Activated naive CD4-positive, alpha-beta T cell treated with anti-CD3 and anti-CD28 coated beads, Interleukin-2, amount 50 U/mL, for 16 hours (primary cell): ENCODE measurements around the gene PHTF2.

Source experiments
- DNase-seq: peaks from one replicate; pipeline ENCODE4 v3.0.0-alpha.2; 2020

The PHTF2 gene

DNA sequence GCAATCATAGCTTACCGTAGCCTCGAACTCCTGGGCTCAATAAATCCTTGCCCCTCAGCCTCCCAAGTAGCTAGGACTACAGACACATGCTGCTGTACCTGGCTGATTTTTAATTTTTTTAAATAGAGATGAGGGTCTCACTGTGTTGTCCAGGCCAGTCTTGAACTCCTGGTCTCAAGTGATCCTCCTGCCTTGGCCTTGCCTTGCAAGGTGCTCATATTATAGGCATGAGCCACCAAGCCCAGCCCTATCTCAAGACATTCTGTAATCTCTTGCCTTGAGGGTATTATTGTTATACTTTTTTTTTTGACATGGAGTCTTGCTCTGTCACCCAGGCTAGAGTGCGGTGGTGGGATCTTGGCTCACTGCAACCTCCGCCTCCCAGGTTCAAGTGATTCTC is 86.6 kb downstream of the PHTF2 start:
- no peak for DNase-seq

- DNase-seq: no peak
Observed at GRCh38 chr7:77887567-77887966, 89.0 kb downstream of the PHTF2 start.

GRCh38 chr7:77888998-77889397 is 90.4 kb downstream of the PHTF2 start:
- no peak for DNase-seq

DNA sequence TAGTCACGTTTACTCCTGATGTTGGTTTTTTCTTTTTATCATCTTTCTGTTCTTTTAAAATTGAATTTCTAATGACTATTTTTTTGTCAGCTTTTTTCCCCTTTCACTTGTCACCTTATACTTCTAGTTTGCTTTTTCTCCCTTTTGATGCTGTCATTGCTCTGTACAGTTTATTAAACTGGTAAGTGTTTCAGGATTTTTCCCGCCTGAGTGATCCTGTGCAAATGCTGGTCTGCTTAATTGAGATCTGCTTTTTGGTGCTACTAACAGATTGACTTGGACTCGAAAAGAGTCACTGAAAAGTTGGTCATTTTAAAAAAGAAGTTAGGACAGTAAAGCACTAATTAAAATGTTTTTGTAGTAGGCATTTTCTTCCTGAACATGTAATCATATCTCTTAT is 95.2 kb downstream of the PHTF2 start:
- no peak for DNase-seq

DNA sequence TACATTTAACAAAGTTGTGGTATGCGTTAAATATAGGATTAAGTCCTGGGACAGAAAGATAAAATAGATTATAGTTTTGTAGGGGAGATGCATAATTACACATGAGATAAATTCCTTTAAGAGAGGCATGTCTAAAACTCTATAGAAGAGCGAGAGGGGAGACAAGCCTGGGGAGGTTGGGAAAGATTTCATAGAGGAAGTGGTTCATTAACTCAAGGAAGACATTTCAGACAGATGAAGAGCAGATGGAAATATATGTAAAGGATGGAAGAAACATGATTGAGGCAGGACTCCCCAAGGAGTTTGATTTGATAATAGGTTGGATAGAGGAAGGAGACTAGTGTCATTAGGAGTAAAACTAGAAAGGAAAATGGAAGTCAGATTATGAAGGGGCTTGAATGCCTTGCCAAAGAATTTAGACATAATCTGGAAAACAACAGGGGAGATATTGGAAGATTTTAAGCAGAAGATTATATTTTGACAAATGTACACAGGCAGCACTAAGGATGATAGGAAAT is 96.1 kb downstream of the PHTF2 start:
- DNase-seq: no peak

- DNase-seq: no peak
Observed at GRCh38 chr7:77895905-77896304, 97.3 kb downstream of the PHTF2 start.

DNA sequence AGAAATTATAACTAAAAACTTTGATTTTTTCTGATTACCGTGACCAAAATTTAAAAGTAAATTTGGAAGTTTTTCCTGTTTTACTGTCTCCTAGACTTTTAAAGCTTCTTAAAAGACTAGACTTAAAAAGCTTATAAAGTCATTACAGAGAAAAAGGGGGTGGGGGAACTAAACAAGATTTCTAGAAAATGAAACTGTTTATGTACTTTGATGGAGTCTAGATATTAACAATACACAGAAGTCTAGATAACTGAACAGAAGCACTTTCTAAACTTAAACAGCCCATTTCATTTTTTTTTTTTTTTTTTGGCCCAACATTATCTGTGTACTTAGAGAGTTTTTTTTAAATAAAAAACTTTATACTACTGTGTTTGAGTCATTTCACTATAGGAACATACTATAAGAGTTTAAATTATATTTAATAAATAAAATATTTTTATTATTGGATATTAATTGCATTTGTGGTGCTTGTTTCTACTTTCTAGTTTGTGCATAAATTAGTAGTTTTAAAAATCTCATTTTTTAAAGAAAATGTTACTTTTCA is 98.5 kb downstream of the PHTF2 start:
- DNase-seq: no peak

GRCh38 chr7:77899516-77899915 is 100.9 kb downstream of the PHTF2 start:
- DNase-seq: no peak

DNA sequence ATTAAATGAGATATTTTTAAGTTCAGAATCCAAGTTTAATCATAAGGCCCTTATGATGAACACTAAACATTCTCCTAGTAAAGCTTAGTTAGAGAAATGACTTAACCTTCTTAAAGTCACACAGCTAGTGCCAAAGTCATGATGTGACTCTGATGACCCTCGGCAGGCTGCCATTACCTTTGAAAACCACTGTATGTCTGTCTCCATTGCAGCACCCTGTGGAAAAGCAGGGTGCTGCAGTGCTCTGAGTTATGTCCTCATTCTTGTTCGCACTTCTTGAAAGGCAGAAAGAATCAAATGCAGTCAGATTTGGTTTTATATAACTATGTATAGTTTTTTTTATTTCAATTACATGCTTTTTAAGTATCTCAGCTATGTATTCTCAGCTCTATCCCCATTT is 105.0 kb downstream of the PHTF2 start:
- DNase-seq: no peak

GRCh38 chr7:77904252-77904651 is 105.7 kb downstream of the PHTF2 start:
- DNase-seq: no peak

DNA sequence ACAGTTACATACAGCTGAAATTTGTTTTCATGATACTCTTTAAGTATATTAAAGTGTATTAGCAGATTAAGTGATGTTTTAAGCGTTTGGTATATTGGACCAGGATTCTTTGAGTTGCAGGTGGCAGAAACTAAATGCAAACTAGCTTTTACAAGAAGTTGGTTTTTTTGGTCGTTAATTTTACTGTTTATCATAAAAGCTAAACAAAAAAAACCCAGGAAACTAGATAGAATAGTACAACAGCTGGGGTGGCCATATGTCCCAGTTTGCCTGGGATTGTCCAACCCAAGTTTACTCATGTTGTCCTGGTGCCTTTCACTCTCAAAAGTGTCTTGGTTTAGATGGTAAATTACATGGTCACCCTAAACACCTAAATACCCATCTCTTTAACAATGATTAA is 108.7 kb downstream of the PHTF2 start:
- DNase-seq: no peak

- DNase-seq: no peak
Observed at GRCh38 chr7:77908664-77909063, 110.1 kb downstream of the PHTF2 start.

- no peak for DNase-seq
Observed at GRCh38 chr7:77910124-77910523, 111.6 kb downstream of the PHTF2 start.

- DNase-seq: no peak
Observed at GRCh38 chr7:77912293-77912692, 113.7 kb downstream of the PHTF2 start.

- DNase-seq: no peak
Observed at GRCh38 chr7:77913977-77914607, 115.5 kb downstream of the PHTF2 start.

DNA sequence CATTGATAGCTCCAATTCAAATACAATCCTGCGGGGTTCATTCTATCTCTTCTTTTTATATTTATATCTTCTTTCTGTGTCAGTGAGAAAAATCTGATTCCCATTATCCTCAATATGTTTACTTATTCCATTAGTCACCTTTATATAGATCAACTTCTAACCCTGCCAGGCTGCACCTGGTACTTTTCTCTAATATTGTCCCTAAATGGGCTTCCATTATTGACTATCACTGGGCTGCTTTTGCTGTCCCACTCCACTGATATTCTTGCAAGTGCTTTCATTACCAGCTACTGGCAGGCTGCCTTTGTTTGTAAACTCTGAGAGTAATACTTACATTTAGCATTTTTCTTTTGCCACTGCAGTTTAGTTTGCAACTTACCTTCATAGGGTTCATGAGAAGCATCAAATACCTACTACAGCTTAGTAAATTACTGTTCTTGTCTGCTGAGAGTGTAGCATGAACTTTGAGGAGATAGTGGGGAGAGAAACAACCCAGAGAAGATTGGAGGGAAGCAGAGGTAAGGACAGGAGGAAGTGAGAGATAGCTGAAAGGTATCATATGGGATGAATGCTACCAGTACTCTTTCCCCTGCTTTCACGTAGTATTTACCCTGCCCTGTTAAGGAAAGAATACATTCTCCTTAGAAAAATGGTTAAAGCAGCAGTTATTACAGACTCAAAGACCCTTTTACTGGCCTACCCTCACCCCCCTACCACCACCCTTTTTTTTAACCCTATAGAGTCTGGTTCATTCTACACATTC is 119.1 kb downstream of the PHTF2 start:
- DNase-seq: no peak

DNA sequence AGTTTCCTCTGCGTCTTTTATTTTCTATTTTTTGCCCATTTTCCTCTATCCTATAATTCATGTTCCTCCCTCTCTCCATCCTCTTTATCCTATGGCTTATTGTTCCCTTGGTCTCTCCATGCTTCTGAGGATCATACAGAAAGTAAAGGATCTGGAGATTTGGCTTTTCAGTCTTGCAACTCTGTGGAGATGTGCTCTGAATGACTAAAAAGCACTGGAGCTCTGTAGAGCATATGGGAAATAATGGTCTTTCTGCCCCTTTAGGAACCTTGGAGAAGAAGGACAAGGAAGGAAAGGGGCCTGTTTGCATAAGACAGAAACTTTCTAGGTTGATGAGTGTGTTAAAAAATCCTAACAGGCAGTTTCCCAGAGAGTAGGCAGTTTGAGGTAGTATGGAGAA is 120.1 kb downstream of the PHTF2 start:
- no peak for DNase-seq

GRCh38 chr7:77923419-77923818 is 124.8 kb downstream of the PHTF2 start:
- no peak for DNase-seq

DNA sequence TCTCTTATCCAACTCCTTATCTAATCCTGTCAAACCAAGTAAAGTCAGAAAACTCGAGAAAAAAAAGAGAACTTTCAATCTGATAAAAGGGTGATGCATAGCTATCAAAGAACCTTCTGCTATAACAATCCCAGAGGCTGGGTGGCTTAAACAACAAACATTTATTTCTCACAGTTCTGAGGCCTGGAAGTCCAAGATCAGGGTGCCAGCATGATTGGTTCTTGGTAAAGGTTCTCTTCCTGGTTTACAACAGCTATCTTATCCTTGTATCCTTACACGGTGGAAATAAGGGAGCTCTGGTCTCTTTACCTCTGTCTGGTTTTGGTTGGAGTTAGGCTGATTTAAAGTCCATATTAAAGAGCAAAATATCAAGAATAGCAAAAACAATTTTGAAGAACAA is 131.9 kb downstream of the PHTF2 start:
- no peak for DNase-seq

DNA sequence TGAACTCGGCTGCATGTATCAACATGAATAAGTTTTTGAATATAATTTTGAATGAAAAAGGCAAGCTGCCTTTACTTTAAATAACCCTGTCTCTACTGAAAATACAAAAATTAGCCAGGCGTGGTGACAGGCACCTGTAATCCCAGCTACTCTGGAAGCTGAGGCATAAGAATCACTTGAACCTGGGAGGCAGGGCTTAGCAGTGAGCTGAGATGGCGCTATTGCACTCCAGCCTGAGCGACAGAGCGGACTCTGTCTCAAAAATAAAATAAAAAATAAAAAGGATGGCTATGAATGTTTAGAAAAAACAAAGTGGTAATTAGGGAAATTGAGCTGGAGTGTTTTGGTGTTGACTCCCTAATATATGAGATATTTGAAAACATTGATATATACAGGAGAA is 133.3 kb downstream of the PHTF2 start:
- no peak for DNase-seq

DNA sequence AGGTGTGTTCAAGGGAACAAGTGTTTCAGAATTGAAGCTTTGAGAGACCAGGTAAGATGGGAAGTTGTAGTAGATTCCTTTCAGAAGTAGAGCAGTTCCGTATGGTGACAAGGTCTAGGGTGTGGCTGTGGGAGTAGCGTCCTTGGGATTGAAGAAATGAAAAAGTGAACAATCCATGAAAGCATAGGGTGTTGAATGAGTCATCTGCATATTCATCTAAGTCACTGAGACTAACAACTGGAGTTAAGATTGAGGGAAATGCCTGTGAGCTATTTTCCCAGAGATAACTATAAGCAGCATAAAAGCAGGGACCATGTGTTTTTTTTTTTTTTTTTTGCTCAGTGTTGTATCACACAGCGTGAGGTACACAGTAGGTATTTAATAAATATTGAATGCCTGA is 134.8 kb downstream of the PHTF2 start:
- no peak for DNase-seq

GRCh38 chr7:77935652-77936348 is 137.2 kb downstream of the PHTF2 start:
- DNase-seq: no peak

DNA sequence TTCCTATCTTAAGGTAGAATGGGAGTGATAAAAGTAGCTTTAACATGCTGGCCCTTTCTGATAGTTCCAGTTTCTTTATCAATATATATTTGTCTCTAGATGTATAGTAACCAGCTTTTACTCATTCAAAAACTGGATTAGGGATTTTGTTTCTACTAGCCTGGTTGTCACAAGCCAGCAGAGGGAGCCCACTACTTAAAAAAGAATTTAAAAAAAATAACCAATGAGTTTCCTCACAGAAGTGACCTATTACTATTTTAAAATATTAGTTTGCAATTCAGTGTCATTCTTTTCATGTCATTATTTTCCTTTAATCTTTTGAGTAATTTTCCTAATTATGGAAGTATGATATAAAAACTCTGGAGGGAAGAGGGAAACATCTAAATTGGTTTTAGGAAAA is 142.1 kb downstream of the PHTF2 start:
- no peak for DNase-seq

- no peak for DNase-seq
Observed at GRCh38 chr7:77942431-77942830, 143.9 kb downstream of the PHTF2 start.
